Body of pancreas (tissue), 4 donors: Measurements from ENCODE around the gene MICAL1.

Experiments used
- POLR2A ChIP-seq, 3 donors: fragments of 450-650 bp; IDR thresholded peaks; one replicate each; pipeline ENCODE4 v1.6.1; 2016; ENCODE audit warnings: antibody characterized with exemption in 3 of 3, mild to moderate bottlenecking in 2 of 3
- TF ChIP-seq, protein P1 (sequence below), 7 experiments: fragments of 450-650 bp in 4 of 7; fragments of 200-600 bp in 3 of 7; sonication (generic) in 3 of 7; IDR thresholded peaks; one replicate each; pipeline ENCODE4 v1.5.1; 2016 to 2019; ENCODE audit warnings: antibody characterized with exemption in 7 of 7

GRCh38 chr6:109442393-109442924 lies 13.1 kb downstream of the MICAL1 start:
- TF ChIP-seq, protein P1, sequence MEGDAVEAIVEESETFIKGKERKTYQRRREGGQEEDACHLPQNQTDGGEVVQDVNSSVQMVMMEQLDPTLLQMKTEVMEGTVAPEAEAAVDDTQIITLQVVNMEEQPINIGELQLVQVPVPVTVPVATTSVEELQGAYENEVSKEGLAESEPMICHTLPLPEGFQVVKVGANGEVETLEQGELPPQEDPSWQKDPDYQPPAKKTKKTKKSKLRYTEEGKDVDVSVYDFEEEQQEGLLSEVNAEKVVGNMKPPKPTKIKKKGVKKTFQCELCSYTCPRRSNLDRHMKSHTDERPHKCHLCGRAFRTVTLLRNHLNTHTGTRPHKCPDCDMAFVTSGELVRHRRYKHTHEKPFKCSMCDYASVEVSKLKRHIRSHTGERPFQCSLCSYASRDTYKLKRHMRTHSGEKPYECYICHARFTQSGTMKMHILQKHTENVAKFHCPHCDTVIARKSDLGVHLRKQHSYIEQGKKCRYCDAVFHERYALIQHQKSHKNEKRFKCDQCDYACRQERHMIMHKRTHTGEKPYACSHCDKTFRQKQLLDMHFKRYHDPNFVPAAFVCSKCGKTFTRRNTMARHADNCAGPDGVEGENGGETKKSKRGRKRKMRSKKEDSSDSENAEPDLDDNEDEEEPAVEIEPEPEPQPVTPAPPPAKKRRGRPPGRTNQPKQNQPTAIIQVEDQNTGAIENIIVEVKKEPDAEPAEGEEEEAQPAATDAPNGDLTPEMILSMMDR (IDR thresholded peaks at IDR 0.05) = no peak
- no peak for TF ChIP-seq POLR2A (IDR thresholded peaks at IDR 0.05)
